NCI-H2107 treated with DMSO at 0.1 percent for 48 hours (cell line): ENCODE results near the gene NPHS1.
A peak's percentile ranks its signal among the peaks of the same experiment; 100 is the strongest.
"Not testable (repeated sequence)": the region's sequence is repeated elsewhere in the genome, so short reads cannot be mapped to it uniquely, and the experiment has no call there.

Experiments used
- DNase-seq: peaks from one replicate; lab custom pipeline; 2025; ENCODE audit not compliant: unreplicated experiment; lab: John Stamatoyannopoulos, UW

The NPHS1 gene

GRCh38 chr19:35852029-35852780, at the start of gene NPHS1:
Gene NPHS1, minus strand, starts transcription at chr19:35852504. Its CDS starts 667 bp downstream, at chr19:35851837.
- no peak for DNase-seq

- DNase-seq, result no peak
These were observed 48.8 kb upstream of the NPHS1 start for GRCh38 chr19:35901055-35901644.

GRCh38 chr19:35899547-35900214, 47.4 kb upstream of the NPHS1 start:
- DNase-seq, result peak; percentile 10

GRCh38 chr19:35898499-35898809, 46.1 kb upstream of the NPHS1 start:
- no peak for DNase-seq

GRCh38 chr19:35897706-35898451, 45.6 kb upstream of the NPHS1 start:
- DNase-seq, result no peak

- DNase-seq, result no peak
These were observed 44.3 kb upstream of the NPHS1 start for GRCh38 chr19:35896643-35897040.

GRCh38 chr19:35895911-35896642, 43.8 kb upstream of the NPHS1 start:
- DNase-seq, result no peak

GRCh38 chr19:35894342-35894741, 42.0 kb upstream of the NPHS1 start:
- no peak for DNase-seq

- DNase-seq, result not testable (repeated sequence)
These were observed 39.5 kb upstream of the NPHS1 start for GRCh38 chr19:35891819-35892218.

- no peak for DNase-seq
These were observed 37.9 kb upstream of the NPHS1 start for GRCh38 chr19:35890113-35890650.

GRCh38 chr19:35889370-35890112, 37.2 kb upstream of the NPHS1 start:
- no peak for DNase-seq

- DNase-seq, result no peak
These were observed 36.1 kb upstream of the NPHS1 start for GRCh38 chr19:35888398-35888797.

- no peak for DNase-seq
These were observed 34.9 kb upstream of the NPHS1 start for GRCh38 chr19:35887197-35887596.

- no peak for DNase-seq
These were observed 33.6 kb upstream of the NPHS1 start for GRCh38 chr19:35885904-35886303.

GRCh38 chr19:35885225-35885738, 33.0 kb upstream of the NPHS1 start:
- DNase-seq, result no peak

GRCh38 chr19:35883882-35884281, 31.6 kb upstream of the NPHS1 start:
- DNase-seq, result no peak

GRCh38 chr19:35882114-35882832, 30.0 kb upstream of the NPHS1 start:
- peak; percentile 72 for DNase-seq

GRCh38 chr19:35879770-35880317, 27.5 kb upstream of the NPHS1 start:
- DNase-seq, result no peak

- DNase-seq, result no peak
These were observed 26.8 kb upstream of the NPHS1 start for GRCh38 chr19:35879068-35879467.
